ENCODE results near the gene SNX33. TPM values are rescaled to one million over a fixed set of nuclear protein-coding genes. Genes with fewer than 3 reads are reported as not detected.

The SNX33 gene
- total RNA-seq, 1 experiment from 2014 or later, result 8.3 TPM

DNA sequence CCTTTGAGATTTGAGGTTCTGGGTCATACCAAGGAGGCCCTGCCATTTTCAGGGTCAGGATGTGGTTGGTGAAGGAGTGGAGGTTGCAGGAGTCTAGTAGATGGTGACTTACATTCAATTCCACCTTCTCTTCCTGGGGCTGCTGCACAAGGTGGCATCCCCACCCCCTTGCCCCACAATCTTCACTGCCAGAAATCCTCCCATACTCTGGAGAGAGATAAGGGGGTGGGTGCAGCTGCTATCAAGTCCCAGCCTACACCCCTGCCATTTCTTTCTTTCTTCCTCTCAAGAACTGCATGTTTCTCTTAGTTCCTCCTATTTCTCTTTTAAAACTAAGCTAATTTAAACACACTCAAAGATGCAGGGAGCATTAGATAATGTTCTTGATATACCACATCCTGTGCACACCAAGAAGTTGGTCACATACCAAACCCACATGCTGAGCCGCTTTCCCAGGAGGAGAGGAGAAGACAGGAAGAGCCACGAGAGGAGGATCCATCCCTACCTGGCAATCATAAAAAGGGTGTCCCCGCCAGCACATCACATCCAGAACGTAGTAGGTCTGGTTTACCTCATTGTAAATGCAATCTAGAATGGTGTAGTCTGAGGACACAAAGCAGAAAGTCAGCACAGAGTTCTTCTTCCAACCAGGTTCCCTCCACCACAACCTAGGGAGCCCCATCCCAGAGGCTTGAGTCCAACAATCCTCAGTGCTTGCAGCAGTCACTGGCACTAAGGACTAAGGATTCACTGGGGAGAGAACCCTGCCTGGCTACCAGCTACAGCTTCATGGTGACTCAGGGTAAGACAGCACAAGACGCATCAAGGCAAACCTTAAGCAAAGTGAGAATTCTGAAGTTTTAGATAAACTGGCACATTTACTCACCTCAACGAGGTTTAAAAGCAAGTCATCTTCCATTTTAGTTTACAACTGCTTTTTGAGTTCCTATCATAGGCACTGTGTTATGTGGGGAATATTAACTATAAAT, 40.7 kb upstream of the SNX33 start:
- Histone ChIP-seq H3K4me3 (replicated peaks in 1 of 2; ENCODE audit: low read depth in 1 of 2, low read length in 2 of 2) (no peak overlapping the region), H3K4me2 (ENCODE audit: low read length) (no peak overlapping the region), H3K79me2 (ENCODE audit: insufficient read depth, low read length) (no peaks in the 10 kb centered on the region), H3K9ac (ENCODE audit: low read length) (no peak overlapping the region), H3K27me3 (ENCODE audit: insufficient read depth, low read length) (no peaks in the 10 kb centered on the region), H2AFZ (ENCODE audit: low read depth, low read length, poor library complexity, severe bottlenecking) (no peak overlapping the region), H3K9me3 (ENCODE audit: control insufficient read depth in 1 of 2, insufficient read depth in 1 of 2, low read depth in 1 of 2, low read length in 2 of 2) (no peaks in the 10 kb centered on the region), H3K4me1 (ENCODE audit: control insufficient read depth in 1 of 2, insufficient read depth in 2 of 2, low read length in 2 of 2) (no peaks in the 10 kb centered on the region), H3K27ac (ENCODE audit: low read depth, low read length) (no peak overlapping the region), H3K9me2 (ENCODE audit: insufficient read depth) (no peaks in the 10 kb centered on the region), H4K20me1 (ENCODE audit: insufficient read depth) (no peaks in the 10 kb centered on the region), H3K36me3 (ENCODE audit: control insufficient read depth in 1 of 2, insufficient read depth in 2 of 2, low read length in 2 of 2) (peaks cover 25 to 38% of the 10 kb centered on the region in 2 experiments)
- BruUV-seq (replicated peaks), result no TSS peak
- no peak for DNase-seq (ENCODE audit: low read depth, low spot score)
- no peak for ATAC-seq
- ChIA-PET CTCF (no interaction called here), RAD21 (ENCODE audit: low non-redundant PET in 1 of 2, low total read pairs in 2 of 2, uncharacterized antibody in 2 of 2, unreplicated experiment in 2 of 2) (no interaction called here), POLR2A (no interaction called here)
- TF ChIP-seq EZH2 (IDR thresholded peaks at IDR 0.05) (no peak), CEBPB (IDR thresholded peaks at IDR 0.05; ENCODE audit: low read depth) (no peak), RAD21 (IDR thresholded peaks at IDR 0.05; ENCODE audit: low read depth) (no peak), SRF (IDR thresholded peaks at IDR 0.05; ENCODE audit: low read depth) (no peak), YY1 (IDR thresholded peaks at IDR 0.05; ENCODE audit: extremely low read depth, insufficient replicate concordance, low read depth, low read length) (no peak), POLR2AphosphoS5 (IDR thresholded peaks at IDR 0.05; ENCODE audit: low read depth, low read length) (no peak), POLR2A (IDR thresholded peaks at IDR 0.05; ENCODE audit: borderline replicate concordance, extremely low read depth, insufficient read depth, insufficient read length) (no peak), TCF7L2 (IDR thresholded peaks at IDR 0.05; ENCODE audit: borderline replicate concordance, extremely low read depth, insufficient read depth, insufficient read length) (no peak), SIN3A (IDR thresholded peaks at IDR 0.05; ENCODE audit: low read depth) (no peak), ZFX (IDR thresholded peaks at IDR 0.05) (no peak), FOSL1 (IDR thresholded peaks at IDR 0.05; ENCODE audit: low read depth) (no peak), CBX3 (IDR thresholded peaks at IDR 0.05; ENCODE audit: low read depth) (no peak), ZNF274 (IDR thresholded peaks at IDR 0.05; ENCODE audit: low read depth, low read length) (no peak), ELF1 (IDR thresholded peaks at IDR 0.05; ENCODE audit: borderline replicate concordance, low read depth) (no peak), SP1 (IDR thresholded peaks at IDR 0.05; ENCODE audit: low read depth) (no peak), EGR1 (IDR thresholded peaks at IDR 0.05; ENCODE audit: low read depth) (no peak)
- TF ChIP-seq, protein P1, sequence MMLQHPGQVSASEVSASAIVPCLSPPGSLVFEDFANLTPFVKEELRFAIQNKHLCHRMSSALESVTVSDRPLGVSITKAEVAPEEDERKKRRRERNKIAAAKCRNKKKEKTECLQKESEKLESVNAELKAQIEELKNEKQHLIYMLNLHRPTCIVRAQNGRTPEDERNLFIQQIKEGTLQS (IDR thresholded peaks at IDR 0.05), result no peak
- TF ChIP-seq, protein P2, sequence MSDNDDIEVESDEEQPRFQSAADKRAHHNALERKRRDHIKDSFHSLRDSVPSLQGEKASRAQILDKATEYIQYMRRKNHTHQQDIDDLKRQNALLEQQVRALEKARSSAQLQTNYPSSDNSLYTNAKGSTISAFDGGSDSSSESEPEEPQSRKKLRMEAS (IDR thresholded peaks at IDR 0.05), result no peak
- TF ChIP-seq, protein P3, sequence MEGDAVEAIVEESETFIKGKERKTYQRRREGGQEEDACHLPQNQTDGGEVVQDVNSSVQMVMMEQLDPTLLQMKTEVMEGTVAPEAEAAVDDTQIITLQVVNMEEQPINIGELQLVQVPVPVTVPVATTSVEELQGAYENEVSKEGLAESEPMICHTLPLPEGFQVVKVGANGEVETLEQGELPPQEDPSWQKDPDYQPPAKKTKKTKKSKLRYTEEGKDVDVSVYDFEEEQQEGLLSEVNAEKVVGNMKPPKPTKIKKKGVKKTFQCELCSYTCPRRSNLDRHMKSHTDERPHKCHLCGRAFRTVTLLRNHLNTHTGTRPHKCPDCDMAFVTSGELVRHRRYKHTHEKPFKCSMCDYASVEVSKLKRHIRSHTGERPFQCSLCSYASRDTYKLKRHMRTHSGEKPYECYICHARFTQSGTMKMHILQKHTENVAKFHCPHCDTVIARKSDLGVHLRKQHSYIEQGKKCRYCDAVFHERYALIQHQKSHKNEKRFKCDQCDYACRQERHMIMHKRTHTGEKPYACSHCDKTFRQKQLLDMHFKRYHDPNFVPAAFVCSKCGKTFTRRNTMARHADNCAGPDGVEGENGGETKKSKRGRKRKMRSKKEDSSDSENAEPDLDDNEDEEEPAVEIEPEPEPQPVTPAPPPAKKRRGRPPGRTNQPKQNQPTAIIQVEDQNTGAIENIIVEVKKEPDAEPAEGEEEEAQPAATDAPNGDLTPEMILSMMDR (IDR thresholded peaks at IDR 0.05 in 2 of 3, conservative IDR thresholded peaks at IDR 0.05 in 1 of 3; ENCODE audit: borderline replicate concordance in 1 of 3, insufficient read depth in 1 of 3, low read depth in 2 of 3, low read length in 2 of 3), result no peak
- TF ChIP-seq, protein P4, sequence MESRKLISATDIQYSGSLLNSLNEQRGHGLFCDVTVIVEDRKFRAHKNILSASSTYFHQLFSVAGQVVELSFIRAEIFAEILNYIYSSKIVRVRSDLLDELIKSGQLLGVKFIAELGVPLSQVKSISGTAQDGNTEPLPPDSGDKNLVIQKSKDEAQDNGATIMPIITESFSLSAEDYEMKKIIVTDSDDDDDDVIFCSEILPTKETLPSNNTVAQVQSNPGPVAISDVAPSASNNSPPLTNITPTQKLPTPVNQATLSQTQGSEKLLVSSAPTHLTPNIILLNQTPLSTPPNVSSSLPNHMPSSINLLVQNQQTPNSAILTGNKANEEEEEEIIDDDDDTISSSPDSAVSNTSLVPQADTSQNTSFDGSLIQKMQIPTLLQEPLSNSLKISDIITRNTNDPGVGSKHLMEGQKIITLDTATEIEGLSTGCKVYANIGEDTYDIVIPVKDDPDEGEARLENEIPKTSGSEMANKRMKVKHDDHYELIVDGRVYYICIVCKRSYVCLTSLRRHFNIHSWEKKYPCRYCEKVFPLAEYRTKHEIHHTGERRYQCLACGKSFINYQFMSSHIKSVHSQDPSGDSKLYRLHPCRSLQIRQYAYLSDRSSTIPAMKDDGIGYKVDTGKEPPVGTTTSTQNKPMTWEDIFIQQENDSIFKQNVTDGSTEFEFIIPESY (IDR thresholded peaks at IDR 0.05; ENCODE audit: extremely low read depth, insufficient replicate concordance, low read length), result no peak
- intact Hi-C loops (cut with micrococcal nuclease), result no loop called here
